GM19468 (cell line): ENCODE measurements around the gene SCG2.

Experiments
- ATAC-seq: cut with Tn5 transposase; IDR thresholded peaks from one replicate; pipeline ENCODE4 v1.9.1; 2021; ENCODE audit warnings: mild to moderate bottlenecking, moderate library complexity, moderate number of reproducible peaks; ENCODE audit not compliant: unreplicated experiment; ENCODE audit errors: extremely low read depth

SCG2 gene

DNA sequence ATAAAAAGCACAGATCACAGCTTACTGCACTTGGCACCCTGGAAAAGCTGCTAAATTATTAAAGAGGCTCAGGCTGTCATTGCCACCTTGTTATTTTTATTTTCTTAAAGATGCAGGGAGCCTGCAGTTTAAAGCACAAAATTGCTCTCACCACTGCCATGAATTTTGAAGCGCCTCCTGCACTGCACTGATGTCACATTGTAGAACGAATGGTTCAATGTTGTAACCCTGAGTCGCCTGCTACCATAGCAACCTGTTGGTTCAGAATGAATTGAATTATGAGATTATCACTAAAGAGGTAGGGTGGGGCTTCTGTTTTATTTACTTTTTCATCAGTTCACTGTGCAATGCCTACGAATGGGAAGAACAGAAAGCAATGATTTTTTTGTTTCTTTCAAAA, 16.5 kb downstream of the SCG2 start:
- no peak for ATAC-seq

DNA sequence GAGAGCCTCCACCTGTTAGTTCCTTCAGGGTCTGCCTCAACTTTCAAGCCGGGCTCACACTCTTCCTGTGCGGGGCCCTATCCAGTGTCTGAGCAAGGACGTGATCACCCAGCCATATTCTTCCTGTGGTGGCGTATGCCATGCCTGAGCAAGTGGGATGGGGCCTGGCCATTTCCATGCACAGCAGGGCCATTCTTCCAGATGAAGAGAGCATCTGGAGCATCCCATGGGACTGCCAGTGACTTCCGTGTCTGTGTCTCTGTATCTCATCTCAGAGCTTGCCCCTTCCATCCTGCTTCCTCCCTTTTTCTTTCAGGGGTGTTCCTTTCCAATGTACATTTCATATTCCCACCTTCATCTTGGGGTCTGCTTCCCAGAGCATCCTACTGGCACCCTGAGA, 20.2 kb downstream of the SCG2 start:
- no peak for ATAC-seq

DNA sequence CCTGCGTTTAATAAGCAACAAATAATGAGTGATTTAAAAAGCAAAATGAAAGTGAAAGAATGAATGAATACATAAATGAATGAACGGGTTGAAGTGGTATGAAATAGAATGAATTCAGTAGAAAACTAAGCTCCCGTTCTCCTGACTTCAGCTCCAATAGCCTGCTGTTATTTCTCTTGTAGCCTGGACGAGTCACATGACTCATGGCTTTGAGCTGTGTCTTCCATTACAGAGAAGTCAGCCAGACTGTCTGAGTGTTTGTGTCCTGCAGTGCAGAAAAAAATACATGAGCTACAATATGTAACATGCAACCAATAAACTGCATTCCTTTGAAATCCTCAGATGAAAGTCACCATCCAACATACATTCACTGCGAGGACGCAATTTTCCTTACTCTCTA, 21.2 kb downstream of the SCG2 start:
- ATAC-seq = no peak

DNA sequence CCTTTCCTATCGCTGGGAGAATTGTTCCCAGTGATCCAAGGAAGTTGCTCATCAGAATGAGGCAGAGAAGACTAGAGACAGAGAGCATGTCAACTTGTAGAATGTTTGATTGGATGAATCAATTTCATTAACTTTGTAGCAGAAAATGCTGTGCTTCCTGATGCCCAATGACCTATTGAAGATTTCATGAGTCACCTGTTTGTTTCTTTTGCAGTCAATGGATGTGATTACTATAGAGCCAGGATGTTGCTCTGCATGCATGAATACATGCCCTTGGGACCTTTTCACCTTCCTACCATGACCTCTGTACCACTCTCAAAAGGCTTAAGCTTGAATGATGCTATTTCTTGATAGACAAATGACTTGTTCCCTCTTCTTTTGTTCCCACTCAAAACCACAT, 23.3 kb downstream of the SCG2 start:
- no peak for ATAC-seq

DNA sequence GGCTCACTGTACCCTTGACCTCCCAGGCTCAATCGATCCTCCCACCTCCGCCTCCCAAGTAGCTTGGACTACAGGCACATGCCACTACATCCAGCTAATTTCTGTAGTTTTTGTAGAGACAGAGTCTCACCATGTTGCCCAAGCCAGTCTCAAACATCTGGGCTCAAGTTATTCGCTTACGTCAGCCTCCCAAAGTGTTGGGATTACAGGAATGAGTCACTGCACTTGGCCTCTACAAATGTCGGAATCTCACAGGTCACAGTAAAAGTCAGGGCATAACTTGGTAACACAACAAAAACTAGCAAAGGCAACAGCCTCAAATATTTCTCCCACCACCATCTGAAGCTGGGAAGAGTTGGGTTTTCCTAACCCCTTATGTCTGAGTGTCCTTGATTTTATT, 25.3 kb downstream of the SCG2 start:
- ATAC-seq = no peak

DNA sequence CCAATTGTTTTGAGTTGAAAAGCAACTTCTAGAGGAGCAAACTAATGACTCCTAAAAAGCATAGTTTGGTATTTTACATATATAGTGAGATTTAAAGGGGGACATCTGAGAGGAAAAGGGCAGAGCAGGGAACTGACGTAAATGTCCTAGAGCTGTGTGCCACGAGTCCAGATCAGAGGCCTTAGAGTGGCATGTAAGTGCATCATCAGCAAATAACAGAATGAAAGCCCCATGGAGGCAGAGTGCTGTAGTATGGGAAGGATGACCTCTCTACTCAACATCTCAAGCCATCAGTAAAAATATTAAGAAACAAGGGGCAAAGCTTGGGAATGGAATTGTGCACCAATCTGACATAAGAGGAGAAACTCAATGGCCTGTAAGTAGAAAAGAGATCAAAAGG, 31.4 kb downstream of the SCG2 start:
- no peak for ATAC-seq

DNA sequence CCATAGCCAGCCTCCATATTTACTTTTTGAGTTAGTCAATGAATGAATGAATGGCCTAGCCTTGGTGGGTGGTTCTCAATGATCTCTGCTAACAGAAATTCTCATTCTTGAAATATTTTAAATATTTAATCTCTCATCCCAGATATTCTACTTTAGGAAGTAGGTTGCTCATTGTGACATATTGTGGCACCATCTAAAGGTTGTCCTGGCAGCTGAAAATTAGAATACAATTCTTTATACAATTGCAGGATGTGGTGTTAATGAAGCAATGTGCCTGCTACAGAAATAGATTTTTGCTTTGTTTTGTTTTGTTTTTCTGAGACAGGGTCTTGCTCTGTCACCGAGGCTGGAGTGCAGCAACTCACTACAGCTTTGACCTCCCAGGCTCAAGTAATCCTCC, 35.8 kb downstream of the SCG2 start:
- no peak for ATAC-seq

DNA sequence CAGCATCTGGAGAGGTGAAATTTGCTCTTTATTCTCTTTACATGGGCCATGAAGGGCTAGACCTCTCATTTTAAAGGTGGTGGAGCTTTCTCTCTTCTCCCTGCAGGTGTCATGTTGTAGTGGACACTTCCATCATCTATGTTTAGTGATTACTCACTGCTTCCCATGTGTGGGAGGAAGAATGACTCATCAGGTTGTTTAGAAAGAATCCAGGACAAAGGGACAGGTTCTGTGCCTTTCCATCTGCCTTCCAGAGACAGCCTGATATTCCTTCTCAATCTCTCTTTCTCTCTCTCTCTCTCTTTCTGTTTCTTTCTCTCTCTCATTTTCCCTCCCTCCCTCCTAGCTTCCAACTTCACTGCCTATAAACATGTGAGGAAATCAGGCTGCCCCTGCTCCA, 38.7 kb downstream of the SCG2 start:
- ATAC-seq = no peak

DNA sequence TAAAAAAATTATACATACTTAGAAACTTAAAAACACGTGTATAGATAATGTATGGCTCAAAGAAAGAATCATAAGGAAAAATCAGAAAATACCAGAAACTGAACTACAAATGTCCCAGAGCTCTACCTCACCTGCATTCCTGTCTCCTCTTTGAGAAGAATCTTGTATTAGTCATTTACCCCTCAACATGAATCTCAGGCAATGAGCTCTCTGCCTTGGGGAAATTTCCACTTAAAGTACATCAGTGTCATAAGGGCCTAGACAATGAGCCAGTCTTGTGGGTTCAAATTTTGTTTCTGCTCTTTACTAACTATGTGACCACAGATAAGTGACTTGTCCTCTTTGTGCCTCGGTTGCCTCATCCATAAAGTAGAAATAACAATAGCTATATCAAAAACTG, 40.1 kb downstream of the SCG2 start:
- ATAC-seq = no peak

DNA sequence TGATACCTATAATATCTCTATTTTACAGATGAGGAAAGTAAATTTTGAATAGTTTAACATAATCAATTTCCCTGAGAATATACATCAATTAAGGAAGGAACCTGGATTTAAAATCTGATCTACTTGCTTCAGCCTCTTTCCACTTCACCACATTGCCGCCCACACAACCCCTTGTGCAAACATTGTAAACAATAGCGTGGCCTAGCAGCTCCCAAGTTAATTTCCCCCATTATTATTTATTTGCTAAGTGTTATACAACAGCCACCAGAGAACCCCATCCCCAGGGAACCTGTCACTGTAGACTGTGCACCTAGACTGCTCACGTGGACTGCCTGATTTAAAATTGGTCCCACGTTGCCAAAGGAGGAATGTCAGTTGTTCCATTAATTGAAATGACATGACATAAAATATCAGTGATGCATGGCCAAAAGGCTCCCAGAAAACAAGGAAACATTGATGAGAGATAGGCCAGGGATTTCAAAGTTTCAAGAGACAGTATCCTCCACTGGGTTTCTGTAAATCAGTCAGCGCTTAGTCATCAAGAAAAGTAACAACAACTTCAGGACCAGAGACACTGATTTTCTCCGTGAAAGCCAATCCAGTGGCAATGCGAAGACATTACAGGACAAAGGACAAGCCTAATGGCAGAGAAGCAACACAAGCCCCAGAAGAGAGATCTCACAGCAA, 41.3 kb downstream of the SCG2 start:
- no peak for ATAC-seq

DNA sequence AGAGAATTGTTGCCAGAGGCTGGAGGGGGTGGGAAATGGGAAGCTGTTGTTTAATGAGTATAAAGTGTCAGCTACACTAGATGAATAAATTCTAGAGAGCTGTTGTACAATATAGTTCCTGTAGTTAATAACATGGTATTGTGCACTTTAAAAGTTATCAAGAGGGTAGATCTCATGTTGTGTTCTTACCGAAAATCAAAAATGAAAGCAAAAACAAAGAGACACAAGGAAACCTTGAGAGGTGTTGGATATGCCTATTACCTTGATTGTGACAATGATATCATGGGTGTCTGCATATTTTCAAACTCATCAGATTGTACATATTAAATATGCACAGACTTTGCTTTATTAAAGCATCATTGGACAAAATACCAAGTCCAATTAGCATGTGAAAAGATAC, 43.2 kb downstream of the SCG2 start:
- ATAC-seq = no peak

DNA sequence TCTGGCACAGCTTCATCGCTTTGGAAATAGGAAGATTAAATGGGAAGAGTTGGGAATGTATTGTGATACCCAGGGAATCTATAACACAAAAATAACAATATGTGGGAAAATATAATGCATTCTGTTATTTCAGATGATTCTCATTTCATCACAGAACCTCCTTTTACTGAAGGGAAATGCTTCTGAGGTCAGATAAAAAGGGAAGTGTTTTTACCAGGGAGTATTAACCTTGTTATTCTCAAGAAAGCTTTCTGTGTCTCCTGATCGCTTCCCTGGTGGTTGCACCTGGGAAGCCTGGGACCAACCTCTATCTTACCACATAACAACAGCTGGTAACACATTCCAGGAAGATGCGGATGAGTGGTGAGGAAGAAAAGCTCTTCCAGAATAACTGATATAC, 47.2 kb downstream of the SCG2 start:
- no peak for ATAC-seq

DNA sequence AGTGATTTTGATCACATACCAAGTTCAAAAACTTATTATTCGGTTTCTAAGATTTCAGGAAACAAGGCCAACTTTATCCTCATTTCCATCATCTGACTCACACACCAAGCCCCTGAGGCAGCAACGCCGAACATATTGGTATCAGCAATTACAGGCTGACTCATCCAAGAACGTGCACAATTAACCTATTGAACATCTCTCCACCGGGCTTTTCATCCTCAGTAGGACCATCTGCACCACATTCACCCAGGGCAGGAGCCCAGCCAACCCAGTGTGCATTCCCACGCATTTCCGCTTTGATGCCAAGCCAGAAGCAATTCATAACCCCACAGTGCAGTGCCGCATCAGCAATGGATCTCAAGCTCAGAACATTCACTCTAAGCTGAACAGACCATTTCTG, 52.9 kb downstream of the SCG2 start:
- no peak for ATAC-seq

DNA sequence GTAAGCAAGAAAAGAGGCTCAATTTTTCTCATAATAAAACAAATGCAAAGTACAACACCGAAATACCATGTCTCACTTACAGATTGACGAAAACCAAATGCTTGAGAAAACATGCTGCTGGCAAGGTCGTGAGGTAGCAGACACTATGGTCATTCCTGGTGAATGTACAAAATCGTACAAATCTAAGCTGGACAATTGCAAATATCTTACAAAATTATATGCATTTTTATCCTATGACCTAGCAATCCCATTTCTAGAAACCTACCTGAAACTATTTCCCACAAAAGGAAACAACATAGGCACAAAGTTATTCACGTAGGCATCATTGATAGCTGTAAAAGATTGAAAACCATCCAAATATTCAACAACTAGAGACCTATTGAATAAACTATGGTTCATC, 54.0 kb downstream of the SCG2 start:
- no peak for ATAC-seq
